H1 (cell line): ENCODE measurements around the gene ELMO1.

Source experiments
- CTCF ChIP-seq, 3 experiments: IDR thresholded peaks; 1 replicate in 2 of 3; 2 replicates in 1 of 3; pipeline versions ENCODE4 v1.5.1 to v1.6.1; 2011; ENCODE audit warnings: low read length in 3 of 3, mild to moderate bottlenecking in 3 of 3, inconsistent platforms in 2 of 3, low read depth in 1 of 3, moderate library complexity in 1 of 3; ENCODE audit not compliant: insufficient read depth in 1 of 3; ENCODE audit errors: control extremely low read depth in 1 of 3
- EP300 ChIP-seq, 2 experiments: IDR thresholded peaks; 1 replicate in 1 of 2; 2 replicates in 1 of 2; pipeline ENCODE4 v1.6.1; 2011 to 2012; ENCODE audit warnings: low read depth in 2 of 2, low read length in 2 of 2, mild to moderate bottlenecking in 2 of 2, borderline replicate concordance in 1 of 2, inconsistent platforms in 1 of 2, moderate library complexity in 1 of 2
- GABPA ChIP-seq: IDR thresholded peaks from 2 replicates; pipeline ENCODE4 v1.6.1; 2011; ENCODE audit warnings: mild to moderate bottlenecking, low read length, moderate library complexity, borderline replicate concordance; ENCODE audit not compliant: insufficient read depth
- JUN ChIP-seq: IDR thresholded peaks from 2 replicates; pipeline ENCODE4 v1.6.1; 2011; ENCODE audit warnings: low read depth, mild to moderate bottlenecking, improper control_type of control experiment, low read length
- KDM1A ChIP-seq: fragments of 200-600, 300-600 bp; sonication (generic); IDR thresholded peaks from 2 replicates; pipeline ENCODE4 v1.7.1; 2016; ENCODE audit warnings: mild to moderate bottlenecking, low read length, borderline replicate concordance
- POLR2A ChIP-seq, 2 experiments: IDR thresholded peaks; 1 replicate in 1 of 2; 2 replicates in 1 of 2; pipeline ENCODE4 v1.6.1; 2011; ENCODE audit warnings: low read depth in 2 of 2, low read length in 2 of 2, mild to moderate bottlenecking in 2 of 2; ENCODE audit errors: control extremely low read depth in 1 of 2
- TAF1 ChIP-seq: IDR thresholded peaks from 2 replicates; pipeline ENCODE4 v1.6.1; 2011; ENCODE audit warnings: mild to moderate bottlenecking, low read depth, low read length
- TBP ChIP-seq: IDR thresholded peaks from 2 replicates; pipeline ENCODE4 v1.6.1; 2011; ENCODE audit warnings: low read depth, low read length, improper control_type of control experiment
- ZNF274 ChIP-seq: IDR thresholded peaks from 2 replicates; pipeline ENCODE4 v1.7.0; 2012; ENCODE audit warnings: low read length, borderline replicate concordance; ENCODE audit errors: extremely low read depth

- no peak for TF ChIP-seq KDM1A
- TF ChIP-seq POLR2A (IDR thresholded peaks at IDR 0.05; ENCODE audit: control extremely low read depth in 1 of 2, low read depth in 2 of 2, low read length in 2 of 2): no peak
- TF ChIP-seq GABPA: no peak
- TF ChIP-seq CTCF (IDR thresholded peaks at IDR 0.05; ENCODE audit: control extremely low read depth in 1 of 3, insufficient read depth in 1 of 3, low read depth in 1 of 3, low read length in 3 of 3): no peak
- TF ChIP-seq ZNF274: no peak
- no peak for TF ChIP-seq TAF1
- no peak for TF ChIP-seq JUN
- TF ChIP-seq EP300 (IDR thresholded peaks at IDR 0.05; ENCODE audit: borderline replicate concordance in 1 of 2, low read depth in 2 of 2, low read length in 2 of 2): no peak
- no peak for TF ChIP-seq TBP
Measured at GRCh38 chr7:36943591-36944435, 504.9 kb downstream of the ELMO1 start.
